SU-DHL-6 (cell line): ENCODE data around the gene ME3.

Experiments
- H2AFZ ChIP-seq: fragments of 200-600 bp; sonication (generic); 2 replicates; pipeline ENCODE4 v1.6.1; 2014; ENCODE audit warnings: low read depth, mild to moderate bottlenecking, moderate library complexity, mixed read lengths, antibody characterized with exemption, low read length; ENCODE audit not compliant: severe bottlenecking
- H3F3A ChIP-seq: fragments of 200-600 bp; shearing (Covaris generic); 2 replicates; pipeline ENCODE4 v1.6.0; 2016; ENCODE audit warnings: antibody characterized with exemption, mild to moderate bottlenecking; ENCODE audit not compliant: insufficient read depth
- H3K27ac ChIP-seq: fragments of 200-600 bp; sonication (generic); 2 replicates; pipeline ENCODE4 v1.5.1; 2016; ENCODE audit warnings: low read depth, mild to moderate bottlenecking, low read length, moderate library complexity, mixed read lengths
- H3K27me3 ChIP-seq: fragments of 200-600 bp; sonication (generic), shearing (Covaris generic); 2 replicates; pipeline ENCODE4 v1.6.0; 2014; ENCODE audit warnings: mild to moderate bottlenecking, low read length
- H3K36me3 ChIP-seq: fragments of 200-600 bp; sonication (generic); 2 replicates; pipeline ENCODE4 v1.6.1; 2014; ENCODE audit warnings: mild to moderate bottlenecking, low read length, mixed read lengths
- H3K4me2 ChIP-seq: fragments of 300-600, 200-600 bp; shearing (Covaris generic), sonication (generic); 2 replicates; pipeline ENCODE4 v1.6.0; 2014; ENCODE audit warnings: low read length, low read depth, mild to moderate bottlenecking; ENCODE audit not compliant: poor library complexity, severe bottlenecking
- H3K4me3 ChIP-seq: fragments of 200-600 bp; sonication (generic); 2 replicates; pipeline ENCODE4 v1.5.1; 2014; ENCODE audit warnings: antibody characterized with exemption, low read length, mild to moderate bottlenecking, mixed read lengths; ENCODE audit not compliant: insufficient read depth, poor library complexity, severe bottlenecking
- H3K79me2 ChIP-seq: fragments of 200-600 bp; sonication (generic); 2 replicates; pipeline ENCODE4 v1.6.1; 2014; ENCODE audit warnings: mild to moderate bottlenecking, low read length, moderate library complexity; ENCODE audit not compliant: insufficient read depth
- H3K9ac ChIP-seq: fragments of 200-600 bp; sonication (generic); 2 replicates; pipeline ENCODE4 v1.7.0; 2014; ENCODE audit warnings: mild to moderate bottlenecking, low read length
- H3K9me2 ChIP-seq: fragments of 200-600 bp; sonication (generic); replicated peaks from 2 replicates; pipeline ENCODE4 v1.6.1; 2014; ENCODE audit warnings: low read length; ENCODE audit not compliant: insufficient read depth
- H3K9me3 ChIP-seq: fragments of 200-600 bp; sonication (generic); 2 replicates; pipeline ENCODE4 v1.6.1; 2014; ENCODE audit warnings: low read length, mixed read lengths; ENCODE audit not compliant: insufficient read depth
- H4K20me1 ChIP-seq: fragments of 200-600 bp; sonication (generic); 2 replicates; pipeline ENCODE4 v1.6.1; 2014; ENCODE audit warnings: low read depth, mild to moderate bottlenecking, antibody characterized with exemption, low read length, moderate library complexity, mixed read lengths
- EZH2phosphoT487 ChIP-seq: fragments of 200-600 bp; sonication (generic), shearing (Covaris generic); conservative IDR thresholded peaks from 2 replicates; pipeline ENCODE4 v1.6.1; 2018; ENCODE audit warnings: mild to moderate bottlenecking, antibody characterized with exemption, low read length, moderate library complexity, mixed read lengths
- TF ChIP-seq, protein P1 (sequence below): fragments of 200-600 bp; sonication (generic); IDR thresholded peaks from one replicate; pipeline ENCODE4 v1.5.1; 2017; ENCODE audit warnings: antibody characterized with exemption, mild to moderate bottlenecking, low read length, moderate library complexity; ENCODE audit not compliant: insufficient read depth, poor library complexity, severe bottlenecking

ME3 gene

DNA sequence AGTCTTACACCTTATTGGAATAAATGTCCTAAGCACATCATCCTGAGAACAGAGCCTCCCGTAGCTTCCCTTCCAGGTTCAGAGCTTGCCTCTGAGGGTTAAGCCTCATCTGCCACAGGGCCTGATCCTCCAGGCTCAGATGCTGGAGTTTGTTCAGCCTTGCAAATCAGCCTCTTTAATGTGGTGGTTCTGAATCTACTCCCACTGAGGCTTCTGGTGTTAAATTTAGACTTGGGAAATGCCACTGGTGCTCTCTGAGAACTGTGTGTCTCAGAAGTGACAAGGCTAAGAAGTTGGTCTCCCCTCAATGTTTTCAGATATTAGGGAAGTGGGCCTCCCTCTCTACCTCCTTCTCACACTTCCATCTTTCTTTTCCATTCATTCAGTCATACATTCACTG, 229.0 kb downstream of the ME3 start:
- H4K20me1 ChIP-seq, result no peaks in the 10 kb centered on the region
- H3K79me2 ChIP-seq, result no peaks in the 10 kb centered on the region
- no peak overlapping the region for H3K4me2 ChIP-seq
- H2AFZ ChIP-seq, result no peak overlapping the region
- no peak overlapping the region for H3K4me3 ChIP-seq
- no peak overlapping the region for H3K9ac ChIP-seq
- no peak overlapping the region for H3K27ac ChIP-seq
- no peaks in the 10 kb centered on the region for H3K9me2 ChIP-seq
- H3K9me3 ChIP-seq, result no peaks in the 10 kb centered on the region
- TF ChIP-seq EZH2phosphoT487, result no peak
- TF ChIP-seq, protein P1, sequence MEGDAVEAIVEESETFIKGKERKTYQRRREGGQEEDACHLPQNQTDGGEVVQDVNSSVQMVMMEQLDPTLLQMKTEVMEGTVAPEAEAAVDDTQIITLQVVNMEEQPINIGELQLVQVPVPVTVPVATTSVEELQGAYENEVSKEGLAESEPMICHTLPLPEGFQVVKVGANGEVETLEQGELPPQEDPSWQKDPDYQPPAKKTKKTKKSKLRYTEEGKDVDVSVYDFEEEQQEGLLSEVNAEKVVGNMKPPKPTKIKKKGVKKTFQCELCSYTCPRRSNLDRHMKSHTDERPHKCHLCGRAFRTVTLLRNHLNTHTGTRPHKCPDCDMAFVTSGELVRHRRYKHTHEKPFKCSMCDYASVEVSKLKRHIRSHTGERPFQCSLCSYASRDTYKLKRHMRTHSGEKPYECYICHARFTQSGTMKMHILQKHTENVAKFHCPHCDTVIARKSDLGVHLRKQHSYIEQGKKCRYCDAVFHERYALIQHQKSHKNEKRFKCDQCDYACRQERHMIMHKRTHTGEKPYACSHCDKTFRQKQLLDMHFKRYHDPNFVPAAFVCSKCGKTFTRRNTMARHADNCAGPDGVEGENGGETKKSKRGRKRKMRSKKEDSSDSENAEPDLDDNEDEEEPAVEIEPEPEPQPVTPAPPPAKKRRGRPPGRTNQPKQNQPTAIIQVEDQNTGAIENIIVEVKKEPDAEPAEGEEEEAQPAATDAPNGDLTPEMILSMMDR, result no peak
- no peaks in the 10 kb centered on the region for H3K27me3 ChIP-seq
- no peaks in the 10 kb centered on the region for H3K36me3 ChIP-seq
- H3F3A ChIP-seq, result no peaks in the 10 kb centered on the region

DNA sequence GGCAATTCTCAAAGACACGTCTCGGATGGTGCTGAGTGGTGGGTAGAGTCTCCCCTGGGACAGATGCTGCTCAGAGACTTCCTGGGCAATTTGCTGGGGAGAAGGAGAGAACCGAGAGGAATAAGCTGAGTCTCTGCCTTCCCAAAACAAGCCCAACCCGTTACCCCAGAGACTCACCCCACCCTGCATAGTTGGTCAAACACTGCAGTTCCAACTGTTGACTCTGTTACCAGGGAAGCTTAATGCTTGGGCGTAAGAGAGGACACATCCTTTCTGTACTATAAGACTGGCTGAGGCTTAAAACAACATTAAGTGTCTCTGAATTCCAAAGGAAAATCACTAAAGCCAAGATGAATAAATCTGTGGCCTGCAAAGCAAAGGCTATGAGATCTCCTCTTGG, 229.6 kb downstream of the ME3 start:
- Histone ChIP-seq H2AFZ (no peak overlapping the region), H3K9me3 (no peaks in the 10 kb centered on the region), H3K4me3 (no peak overlapping the region), H3K4me2 (no peak overlapping the region), H4K20me1 (no peaks in the 10 kb centered on the region), H3K79me2 (no peaks in the 10 kb centered on the region), H3K27me3 (no peaks in the 10 kb centered on the region), H3K36me3 (no peaks in the 10 kb centered on the region), H3K9me2 (no peaks in the 10 kb centered on the region), H3K27ac (no peak overlapping the region), H3F3A (no peaks in the 10 kb centered on the region), H3K9ac (no peak overlapping the region)
- no peak for TF ChIP-seq EZH2phosphoT487
- TF ChIP-seq, protein P1, result no peak

DNA sequence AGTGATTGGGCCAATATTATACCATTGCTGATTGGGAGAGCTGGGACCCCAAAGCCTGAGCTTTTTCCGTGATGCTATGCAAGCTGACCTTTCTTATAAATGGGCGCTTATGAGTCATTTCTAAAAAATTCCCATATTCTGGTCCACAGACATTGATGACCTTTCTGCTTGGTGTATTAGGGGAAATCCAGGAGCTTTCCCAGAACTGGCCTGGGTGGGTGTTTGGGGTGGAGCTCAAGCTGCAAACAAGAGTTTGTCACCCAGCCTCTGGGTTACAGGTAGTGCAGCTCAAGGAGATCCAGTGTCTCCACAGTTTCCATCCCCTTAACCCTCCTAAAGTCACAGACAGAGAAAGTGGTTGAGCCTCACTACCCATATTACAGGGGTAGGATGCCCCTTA, 230.0 kb downstream of the ME3 start:
- no peaks in the 10 kb centered on the region for H3K9me2 ChIP-seq
- no peaks in the 10 kb centered on the region for H3K79me2 ChIP-seq
- no peak overlapping the region for H3K9ac ChIP-seq
- TF ChIP-seq EZH2phosphoT487, result no peak
- TF ChIP-seq, protein P1, result no peak
- H3F3A ChIP-seq, result no peaks in the 10 kb centered on the region
- H3K4me2 ChIP-seq, result no peak overlapping the region
- H3K36me3 ChIP-seq, result no peaks in the 10 kb centered on the region
- H3K9me3 ChIP-seq, result no peaks in the 10 kb centered on the region
- no peaks in the 10 kb centered on the region for H3K27me3 ChIP-seq
- H3K4me3 ChIP-seq, result no peak overlapping the region
- no peaks in the 10 kb centered on the region for H4K20me1 ChIP-seq
- H3K27ac ChIP-seq, result no peak overlapping the region
- no peak overlapping the region for H2AFZ ChIP-seq
